RPMI8226 (cell line): Measurements from ENCODE around the gene DCLRE1A.

ENCODE experiments used
- DNase-seq: peaks from one replicate; pipeline ENCODE4 v3.0.0-alpha.2; 2015

The DCLRE1A gene

GRCh38 chr10:113854013-113854760 is at the start of gene DCLRE1A, which contains the start of gene NHLRC2:
Gene DCLRE1A (minus strand): TSS chr10:113854082. CDS start chr10:113853182, 900 bp downstream.
Gene NHLRC2 (plus strand): TSS chr10:113854661. CDS start chr10:113854873, 212 bp downstream.
- DNase-seq, result peak; percentile 71

DNA sequence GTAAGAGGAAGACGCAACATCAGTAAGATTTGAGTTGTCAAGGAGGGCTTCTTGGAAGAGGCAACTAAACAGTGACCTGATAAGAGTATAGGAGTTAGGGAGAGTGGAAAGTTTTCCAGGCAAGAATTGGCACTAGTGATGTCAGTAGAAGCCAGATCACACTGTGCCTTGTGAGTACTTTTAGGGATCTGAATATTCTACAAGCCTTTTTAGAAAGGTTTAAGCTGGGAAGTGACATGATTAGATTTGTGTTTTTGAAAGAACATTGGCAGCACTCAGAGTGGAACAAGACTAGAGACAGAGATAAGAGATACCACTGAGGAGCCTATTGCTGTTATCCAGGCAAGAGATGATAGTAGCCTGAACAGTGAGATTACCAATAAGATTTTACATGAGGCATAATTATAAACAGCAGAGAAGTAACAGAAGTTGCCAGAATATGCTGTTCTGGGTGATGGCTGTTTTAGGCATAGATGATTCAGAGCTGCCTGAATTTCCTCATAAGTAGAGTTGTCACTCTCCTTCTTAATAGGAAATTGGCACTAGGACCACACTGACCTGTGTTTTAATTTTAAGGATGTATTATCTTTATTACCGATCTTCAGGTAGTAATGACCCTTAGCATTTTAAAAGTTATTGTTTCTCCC is 46.2 kb upstream of the DCLRE1A start:
- DNase-seq, result no peak

- DNase-seq, result no peak
Observed at GRCh38 chr10:113897693-113898618, 44.1 kb upstream of the DCLRE1A start.

DNA sequence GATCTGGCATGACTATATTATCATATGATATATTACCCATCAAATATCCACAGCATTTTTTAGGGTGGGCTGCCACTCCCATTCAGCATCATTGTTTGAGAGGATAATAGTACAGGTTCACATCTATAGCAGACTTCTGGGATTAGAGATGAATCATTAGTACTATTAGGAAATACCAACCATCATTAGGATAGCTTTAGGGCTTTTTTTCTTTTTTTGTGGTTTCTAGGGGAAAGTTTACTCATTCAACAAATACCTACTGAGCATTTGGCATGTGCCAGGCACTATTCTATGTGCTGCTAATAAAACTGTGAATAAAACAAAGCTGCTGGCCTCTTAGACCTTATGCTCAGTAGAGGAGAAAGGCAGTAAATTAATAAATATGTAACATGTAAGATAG is 41.1 kb upstream of the DCLRE1A start:
- DNase-seq, result no peak

DNA sequence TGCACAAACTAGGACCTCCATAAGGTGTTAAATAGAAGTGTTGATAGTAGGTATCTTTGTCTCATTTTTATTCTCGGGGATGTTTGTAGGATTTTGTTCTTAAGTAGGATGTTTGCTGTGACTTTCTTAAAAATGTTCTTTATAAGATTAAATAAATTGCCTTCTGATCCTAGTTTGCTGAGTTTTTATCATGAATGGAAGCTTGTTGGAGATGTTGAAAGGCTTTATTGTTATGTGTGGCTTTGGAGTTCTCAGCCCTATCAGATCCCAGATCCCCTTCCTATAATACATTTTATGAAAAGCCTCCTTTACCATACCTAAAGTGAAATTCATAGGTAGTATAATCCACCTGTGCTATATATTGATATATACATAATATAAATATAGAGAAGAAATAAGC is 40.7 kb upstream of the DCLRE1A start:
- DNase-seq, result no peak

- no peak for DNase-seq
Observed at GRCh38 chr10:113893570-113893969, 39.7 kb upstream of the DCLRE1A start.

DNA sequence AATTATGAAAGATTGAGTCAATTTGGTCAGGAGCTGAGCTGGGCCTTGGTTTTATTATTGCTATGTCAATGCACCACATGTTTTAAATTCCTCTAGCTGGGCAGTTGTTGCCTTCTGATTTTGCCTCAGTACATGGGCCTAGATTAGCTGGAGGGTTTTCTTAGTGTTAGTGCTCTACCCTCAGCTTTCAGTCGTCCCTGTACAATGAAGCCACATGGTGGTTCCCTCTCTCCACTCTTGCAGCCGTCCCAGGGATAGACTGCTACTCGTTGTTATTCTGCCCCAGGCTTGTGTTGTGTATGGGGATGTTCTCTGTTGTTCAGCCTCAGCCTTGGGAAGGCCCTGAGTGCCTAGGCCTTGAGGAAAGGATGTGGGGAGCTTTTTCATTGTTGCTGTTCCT is 37.6 kb upstream of the DCLRE1A start:
- DNase-seq, result no peak

GRCh38 chr10:113890769-113891168 is 36.9 kb upstream of the DCLRE1A start:
- DNase-seq, result no peak

GRCh38 chr10:113889911-113890310 is 36.0 kb upstream of the DCLRE1A start:
- no peak for DNase-seq

DNA sequence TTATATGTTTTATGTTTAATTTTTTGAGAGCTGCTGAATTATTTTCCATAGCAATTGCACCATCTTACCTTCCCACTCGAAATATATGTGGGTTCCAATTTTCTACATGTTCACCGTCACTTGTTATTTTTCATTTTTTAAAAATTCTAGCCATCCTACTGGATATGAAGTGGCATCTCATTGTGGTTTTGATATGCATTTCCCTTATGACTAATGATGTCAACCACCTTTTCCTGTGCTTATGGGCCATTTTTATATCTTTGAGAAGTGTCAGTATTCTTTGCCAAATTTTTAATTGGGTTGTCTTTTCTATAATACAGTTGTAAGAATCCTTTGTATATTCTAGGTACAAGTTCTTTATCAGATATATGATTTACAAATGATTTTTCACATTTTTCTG is 28.4 kb upstream of the DCLRE1A start:
- DNase-seq, result no peak

GRCh38 chr10:113880236-113880635 is 26.4 kb upstream of the DCLRE1A start:
- DNase-seq, result no peak

- DNase-seq, result no peak
Observed at GRCh38 chr10:113879691-113880090, 25.8 kb upstream of the DCLRE1A start.

GRCh38 chr10:113876461-113876860 is 22.6 kb upstream of the DCLRE1A start:
- DNase-seq, result no peak

- DNase-seq, result no peak
Observed at GRCh38 chr10:113875212-113875611, 21.3 kb upstream of the DCLRE1A start.

GRCh38 chr10:113872139-113873030 is 18.5 kb upstream of the DCLRE1A start:
- DNase-seq, result no peak

DNA sequence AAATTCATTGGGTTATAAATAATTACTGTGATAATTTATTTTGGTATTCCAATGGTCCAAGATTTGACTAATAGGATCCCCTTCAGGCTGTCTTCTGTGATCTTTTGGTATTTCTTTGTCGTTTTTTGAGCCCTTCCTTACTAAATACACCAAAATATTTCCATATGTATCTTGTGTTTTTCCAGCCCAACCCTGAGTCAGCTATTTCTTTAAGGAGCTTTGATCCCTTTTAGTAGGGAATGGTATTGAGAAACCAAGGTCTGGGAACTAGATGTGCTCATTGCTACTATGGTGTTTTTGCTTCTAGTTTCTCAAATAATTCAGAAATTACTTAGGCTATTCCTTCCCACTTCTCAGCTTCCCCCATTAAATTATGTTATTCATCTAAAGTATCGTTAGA is 15.9 kb upstream of the DCLRE1A start:
- DNase-seq, result no peak

DNA sequence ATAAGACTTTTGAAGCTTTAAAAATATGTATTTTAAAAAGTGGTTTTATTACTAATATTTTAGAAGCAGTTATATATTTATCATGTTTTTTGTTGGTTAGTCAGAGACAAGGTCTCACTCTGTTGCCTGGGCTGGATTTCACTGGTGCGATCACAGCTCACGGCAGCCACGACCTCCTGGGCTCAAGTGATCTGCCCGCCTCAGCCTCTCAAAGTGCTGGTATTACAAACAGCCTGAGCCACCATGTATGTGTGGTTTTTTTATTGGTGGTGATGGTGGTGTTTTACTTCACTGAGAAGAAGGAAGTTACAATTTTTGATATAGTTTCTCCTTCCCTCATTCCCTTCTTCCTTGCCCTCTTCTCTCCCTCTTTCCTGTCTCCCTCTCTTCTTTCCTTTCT is 14.0 kb upstream of the DCLRE1A start:
- DNase-seq, result no peak

- peak; percentile 5 for DNase-seq
Observed at GRCh38 chr10:113866551-113867394, 12.9 kb upstream of the DCLRE1A start.

DNA sequence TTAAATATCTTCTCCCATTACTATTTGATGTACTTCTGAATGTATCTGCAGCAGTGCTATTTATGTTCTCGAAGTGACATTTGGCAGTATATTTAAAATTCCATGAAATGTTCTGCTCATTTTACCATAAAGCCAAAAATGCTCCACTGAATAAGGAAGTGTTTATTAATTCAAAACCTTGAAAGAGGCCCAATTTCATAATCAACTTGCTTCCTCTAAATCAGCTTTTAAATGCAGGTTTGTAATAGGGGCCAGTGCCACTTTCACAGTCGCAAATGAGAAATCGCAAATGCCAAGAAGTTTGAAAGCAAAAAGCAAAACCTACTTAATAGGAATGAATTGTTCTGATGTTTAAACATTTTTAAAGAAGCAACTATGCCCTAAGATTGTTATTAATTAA is 12.0 kb upstream of the DCLRE1A start:
- DNase-seq, result no peak

GRCh38 chr10:113859261-113859660 is 5.4 kb upstream of the DCLRE1A start:
- DNase-seq, result no peak

- no peak for DNase-seq
Observed at GRCh38 chr10:113858541-113858940, 4.7 kb upstream of the DCLRE1A start.
